ENCODE results near the gene EPHB4.

EPHB4 gene

GRCh38 chr7:100827330-100828226 lies at the start of gene EPHB4:
EPHB4 (minus strand) TSS chr7:100827523; CDS start chr7:100827030, 493 bp downstream.
- no peak for FAIRE-seq
- TF ChIP-seq, protein P1, sequence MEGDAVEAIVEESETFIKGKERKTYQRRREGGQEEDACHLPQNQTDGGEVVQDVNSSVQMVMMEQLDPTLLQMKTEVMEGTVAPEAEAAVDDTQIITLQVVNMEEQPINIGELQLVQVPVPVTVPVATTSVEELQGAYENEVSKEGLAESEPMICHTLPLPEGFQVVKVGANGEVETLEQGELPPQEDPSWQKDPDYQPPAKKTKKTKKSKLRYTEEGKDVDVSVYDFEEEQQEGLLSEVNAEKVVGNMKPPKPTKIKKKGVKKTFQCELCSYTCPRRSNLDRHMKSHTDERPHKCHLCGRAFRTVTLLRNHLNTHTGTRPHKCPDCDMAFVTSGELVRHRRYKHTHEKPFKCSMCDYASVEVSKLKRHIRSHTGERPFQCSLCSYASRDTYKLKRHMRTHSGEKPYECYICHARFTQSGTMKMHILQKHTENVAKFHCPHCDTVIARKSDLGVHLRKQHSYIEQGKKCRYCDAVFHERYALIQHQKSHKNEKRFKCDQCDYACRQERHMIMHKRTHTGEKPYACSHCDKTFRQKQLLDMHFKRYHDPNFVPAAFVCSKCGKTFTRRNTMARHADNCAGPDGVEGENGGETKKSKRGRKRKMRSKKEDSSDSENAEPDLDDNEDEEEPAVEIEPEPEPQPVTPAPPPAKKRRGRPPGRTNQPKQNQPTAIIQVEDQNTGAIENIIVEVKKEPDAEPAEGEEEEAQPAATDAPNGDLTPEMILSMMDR (IDR thresholded peaks at IDR 0.05; ENCODE audit: insufficient read depth, missing control alignments) = peak; percentile 46
- DNase-seq (ENCODE audit: insufficient read length, low spot score) = peak; percentile 10

GRCh38 chr7:100875356-100875751 lies 48.0 kb upstream of the EPHB4 start:
- TF ChIP-seq, protein P1 (IDR thresholded peaks at IDR 0.05; ENCODE audit: insufficient read depth, missing control alignments) = no peak
- DNase-seq (ENCODE audit: insufficient read length, low spot score) = no peak
- FAIRE-seq = no peak

- TF ChIP-seq, protein P1 (IDR thresholded peaks at IDR 0.05; ENCODE audit: insufficient read depth, missing control alignments) = no peak
- DNase-seq (ENCODE audit: insufficient read length, low spot score) (peak; percentile 98), FAIRE-seq (no peak)
These were observed 47.4 kb upstream of the EPHB4 start, which contains the start of gene SRRT for GRCh38 chr7:100874577-100875355. SRRT (plus strand) TSS chr7:100875103; CDS start chr7:100875591, 488 bp downstream.

DNA sequence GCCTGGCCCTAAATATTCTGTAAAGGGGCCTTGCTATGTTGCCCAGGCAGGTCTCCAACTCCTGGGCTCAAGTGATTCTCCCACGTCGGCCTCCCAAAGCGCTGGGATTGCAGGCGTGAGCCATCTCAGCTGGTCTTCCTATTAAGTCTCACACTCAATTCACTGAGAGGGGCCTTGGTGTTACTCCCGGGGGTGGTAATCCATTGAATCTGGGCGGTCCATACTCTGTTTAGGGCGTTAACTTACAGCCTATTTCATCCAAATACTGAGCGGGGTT lies 46.9 kb upstream of the EPHB4 start:
- TF ChIP-seq, protein P1 (IDR thresholded peaks at IDR 0.05; ENCODE audit: insufficient read depth, missing control alignments) = no peak
- DNase-seq (ENCODE audit: insufficient read length, low spot score) = no peak
- FAIRE-seq = no peak

DNA sequence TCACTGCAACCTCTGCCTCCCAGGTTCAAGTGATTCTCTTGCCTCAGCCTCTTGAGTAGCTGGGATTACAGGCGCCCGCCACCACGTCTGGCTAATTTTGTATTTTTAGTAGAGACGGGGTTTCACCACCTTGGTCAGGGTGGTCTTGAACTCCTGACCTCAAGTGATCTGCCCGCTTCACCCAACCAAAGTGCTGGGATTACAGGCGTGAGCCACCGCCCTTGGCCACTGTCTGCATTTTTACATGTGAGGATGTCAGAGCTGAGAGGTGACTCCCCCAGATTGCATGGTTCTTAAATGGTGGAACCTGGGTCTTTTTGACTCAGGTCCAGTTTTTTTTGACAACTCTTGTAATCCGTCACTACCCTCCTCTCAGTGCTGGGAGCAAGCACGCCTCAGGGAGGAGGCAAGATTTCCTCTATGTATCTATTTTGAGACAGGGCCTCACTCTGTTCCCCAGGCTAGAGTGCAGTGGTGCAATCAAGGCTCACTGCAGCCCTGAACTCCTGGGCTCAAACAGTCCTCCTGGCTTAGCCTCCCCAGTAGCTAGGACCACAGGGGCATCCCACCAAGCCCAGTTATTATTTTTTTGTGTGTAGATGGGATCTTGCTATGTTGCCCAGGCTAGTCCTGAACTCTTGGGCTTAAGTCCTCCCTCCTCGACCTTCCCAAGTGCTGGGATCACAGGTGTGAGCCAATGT lies 46.4 kb upstream of the EPHB4 start:
- FAIRE-seq (no peak), DNase-seq (ENCODE audit: insufficient read length, low spot score) (no peak)
- TF ChIP-seq, protein P1 (IDR thresholded peaks at IDR 0.05; ENCODE audit: insufficient read depth, missing control alignments) = no peak

- DNase-seq (ENCODE audit: insufficient read length, low spot score) = no peak
- FAIRE-seq = no peak
- TF ChIP-seq, protein P1 (IDR thresholded peaks at IDR 0.05; ENCODE audit: insufficient read depth, missing control alignments) = no peak
These were observed 40.6 kb upstream of the EPHB4 start for GRCh38 chr7:100867776-100868485.
